GM12878 (cell line): ENCODE measurements around the gene SLIT1.

ENCODE experiments used
- PAX5 ChIP-seq: IDR thresholded peaks from 2 replicates; pipeline ENCODE4 v1.6.1; 2011; ENCODE audit warnings: low read depth, low read length, borderline replicate concordance
- SRF ChIP-seq, 2 experiments: IDR thresholded peaks; 2 replicates each; pipeline ENCODE4 v1.6.1; 2011; ENCODE audit warnings: low read depth in 2 of 2, low read length in 2 of 2, mild to moderate bottlenecking in 1 of 2, moderate library complexity in 1 of 2
- TF ChIP-seq, protein P1 (sequence below), 3 experiments: IDR thresholded peaks in 2 of 3; conservative IDR thresholded peaks in 1 of 3; 2 replicates each; pipeline ENCODE4 v1.5.1; 2011; ENCODE audit warnings: low read depth in 3 of 3, low read length in 3 of 3, mild to moderate bottlenecking in 3 of 3, control low read depth in 2 of 3, moderate library complexity in 2 of 3, inconsistent platforms in 1 of 3, mixed read lengths in 1 of 3; ENCODE audit not compliant: control insufficient read depth in 2 of 3, insufficient read depth in 1 of 3; ENCODE audit errors: extremely low read depth in 1 of 3

GRCh38 chr10:97174276-97174775, 11.4 kb downstream of the SLIT1 start:
- no peak for TF ChIP-seq PAX5
- TF ChIP-seq SRF (IDR thresholded peaks at IDR 0.05; ENCODE audit: low read depth in 2 of 2, low read length in 2 of 2), result no peak
- TF ChIP-seq, protein P1, sequence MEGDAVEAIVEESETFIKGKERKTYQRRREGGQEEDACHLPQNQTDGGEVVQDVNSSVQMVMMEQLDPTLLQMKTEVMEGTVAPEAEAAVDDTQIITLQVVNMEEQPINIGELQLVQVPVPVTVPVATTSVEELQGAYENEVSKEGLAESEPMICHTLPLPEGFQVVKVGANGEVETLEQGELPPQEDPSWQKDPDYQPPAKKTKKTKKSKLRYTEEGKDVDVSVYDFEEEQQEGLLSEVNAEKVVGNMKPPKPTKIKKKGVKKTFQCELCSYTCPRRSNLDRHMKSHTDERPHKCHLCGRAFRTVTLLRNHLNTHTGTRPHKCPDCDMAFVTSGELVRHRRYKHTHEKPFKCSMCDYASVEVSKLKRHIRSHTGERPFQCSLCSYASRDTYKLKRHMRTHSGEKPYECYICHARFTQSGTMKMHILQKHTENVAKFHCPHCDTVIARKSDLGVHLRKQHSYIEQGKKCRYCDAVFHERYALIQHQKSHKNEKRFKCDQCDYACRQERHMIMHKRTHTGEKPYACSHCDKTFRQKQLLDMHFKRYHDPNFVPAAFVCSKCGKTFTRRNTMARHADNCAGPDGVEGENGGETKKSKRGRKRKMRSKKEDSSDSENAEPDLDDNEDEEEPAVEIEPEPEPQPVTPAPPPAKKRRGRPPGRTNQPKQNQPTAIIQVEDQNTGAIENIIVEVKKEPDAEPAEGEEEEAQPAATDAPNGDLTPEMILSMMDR (IDR thresholded peaks at IDR 0.05 in 2 of 3, conservative IDR thresholded peaks at IDR 0.05 in 1 of 3; ENCODE audit: control insufficient read depth in 2 of 3, extremely low read depth in 1 of 3, insufficient read depth in 1 of 3, low read depth in 3 of 3, low read length in 3 of 3), result no peak
